GM10847 (cell line): Measurements from ENCODE around the gene SSBP4.

ENCODE experiments used
- POLR2A ChIP-seq: IDR thresholded peaks from 2 replicates; pipeline ENCODE4 v1.6.1; 2011; ENCODE audit not compliant: insufficient read length; ENCODE audit errors: extremely low read depth

Gene SSBP4

GRCh38 chr19:18425515-18426415 lies 6.6 kb downstream of the SSBP4 start:
- no peak for TF ChIP-seq POLR2A

GRCh38 chr19:18426416-18426767 lies 7.2 kb downstream of the SSBP4 start:
- no peak for TF ChIP-seq POLR2A

- no peak for TF ChIP-seq POLR2A
Measured at GRCh38 chr19:18427080-18427742, 8.0 kb downstream of the SSBP4 start.

- TF ChIP-seq POLR2A: no peak
Measured at GRCh38 chr19:18427743-18428113, 8.5 kb downstream of the SSBP4 start.

GRCh38 chr19:18428173-18428786 lies 9.1 kb downstream of the SSBP4 start:
- no peak for TF ChIP-seq POLR2A

- TF ChIP-seq POLR2A: no peak
Measured at GRCh38 chr19:18428787-18429674, 9.8 kb downstream of the SSBP4 start.

- TF ChIP-seq POLR2A: no peak
Measured at GRCh38 chr19:18429717-18430416, 10.7 kb downstream of the SSBP4 start.

GRCh38 chr19:18430417-18431144 lies 11.4 kb downstream of the SSBP4 start:
- TF ChIP-seq POLR2A: no peak

GRCh38 chr19:18431351-18432197 lies 12.4 kb downstream of the SSBP4 start:
- no peak for TF ChIP-seq POLR2A

- TF ChIP-seq POLR2A: no peak
Measured at GRCh38 chr19:18432275-18433014, 13.2 kb downstream of the SSBP4 start.

GRCh38 chr19:18433015-18433691 lies 14.0 kb downstream of the SSBP4 start:
- TF ChIP-seq POLR2A: peak; percentile 58
